ENCODE data around the gene SARS1.
A peak's percentile ranks its signal among the peaks of the same experiment; 100 is the strongest.

Gene SARS1

DNA sequence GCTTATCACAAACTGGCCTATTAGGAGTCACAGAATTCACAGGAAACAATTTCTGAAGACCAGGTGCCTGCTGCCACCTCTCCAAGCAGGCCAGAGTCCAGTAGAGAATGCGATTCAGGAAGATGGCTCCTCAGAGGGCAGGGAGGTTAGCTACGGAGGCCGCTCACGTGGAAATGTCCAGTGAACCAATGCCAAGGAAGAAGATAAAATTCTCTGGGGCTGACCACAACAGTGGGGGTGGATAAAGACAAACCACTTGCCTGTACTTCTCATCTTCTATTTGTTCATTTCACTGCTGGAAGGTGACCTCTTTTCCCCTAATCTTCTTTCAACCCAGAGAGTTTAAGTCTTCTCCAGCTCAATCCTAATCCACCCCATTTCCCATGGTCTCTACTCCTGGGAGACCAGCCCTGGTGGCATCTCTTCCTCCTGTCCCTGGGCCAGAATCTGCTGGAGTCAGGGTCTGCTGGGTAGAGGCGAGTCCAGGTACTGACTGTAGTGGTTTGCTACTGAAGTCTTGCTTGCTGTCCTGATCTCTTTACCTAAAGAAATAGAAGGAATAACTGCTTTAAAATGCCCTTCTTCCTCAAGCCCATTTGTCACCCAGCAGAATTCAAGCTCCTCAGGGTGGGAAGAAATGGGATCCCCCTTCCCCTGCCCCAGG lies 66.0 kb downstream of the SARS1 start:
- Histone ChIP-seq H2AFZ (ENCODE audit: low read depth, low read length, severe bottlenecking) (no peak overlapping the region), H4K20me1 (ENCODE audit: low read depth, low read length) (no peaks in the 10 kb centered on the region), H3K9ac (ENCODE audit: low read length) (no peak overlapping the region), H3K4me2 (ENCODE audit: low read depth, low read length, poor library complexity, severe bottlenecking) (no peak overlapping the region), H3F3A (ENCODE audit: insufficient read depth) (no peaks in the 10 kb centered on the region; the same call in 1 of the 2 replicates), H3K27me3 (ENCODE audit: low read length) (no peaks in the 10 kb centered on the region), H3K9me2 (replicated peaks; ENCODE audit: insufficient read depth, low read length) (no peaks in the 10 kb centered on the region), H3K27ac (ENCODE audit: low read depth, low read length) (no peak overlapping the region), H3K36me3 (ENCODE audit: low read length) (no peaks in the 10 kb centered on the region), H3K4me3 (ENCODE audit: insufficient read depth, low read length, poor library complexity, severe bottlenecking) (no peak overlapping the region), H3K79me2 (ENCODE audit: insufficient read depth, low read length) (no peaks in the 10 kb centered on the region), H3K9me3 (ENCODE audit: insufficient read depth, low read length) (no peaks in the 10 kb centered on the region)
- TF ChIP-seq, protein P1, sequence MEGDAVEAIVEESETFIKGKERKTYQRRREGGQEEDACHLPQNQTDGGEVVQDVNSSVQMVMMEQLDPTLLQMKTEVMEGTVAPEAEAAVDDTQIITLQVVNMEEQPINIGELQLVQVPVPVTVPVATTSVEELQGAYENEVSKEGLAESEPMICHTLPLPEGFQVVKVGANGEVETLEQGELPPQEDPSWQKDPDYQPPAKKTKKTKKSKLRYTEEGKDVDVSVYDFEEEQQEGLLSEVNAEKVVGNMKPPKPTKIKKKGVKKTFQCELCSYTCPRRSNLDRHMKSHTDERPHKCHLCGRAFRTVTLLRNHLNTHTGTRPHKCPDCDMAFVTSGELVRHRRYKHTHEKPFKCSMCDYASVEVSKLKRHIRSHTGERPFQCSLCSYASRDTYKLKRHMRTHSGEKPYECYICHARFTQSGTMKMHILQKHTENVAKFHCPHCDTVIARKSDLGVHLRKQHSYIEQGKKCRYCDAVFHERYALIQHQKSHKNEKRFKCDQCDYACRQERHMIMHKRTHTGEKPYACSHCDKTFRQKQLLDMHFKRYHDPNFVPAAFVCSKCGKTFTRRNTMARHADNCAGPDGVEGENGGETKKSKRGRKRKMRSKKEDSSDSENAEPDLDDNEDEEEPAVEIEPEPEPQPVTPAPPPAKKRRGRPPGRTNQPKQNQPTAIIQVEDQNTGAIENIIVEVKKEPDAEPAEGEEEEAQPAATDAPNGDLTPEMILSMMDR (IDR thresholded peaks at IDR 0.05; ENCODE audit: insufficient read depth, low read length, poor library complexity, severe bottlenecking): no peak
- TF ChIP-seq EZH2phosphoT487 (conservative IDR thresholded peaks at IDR 0.05; ENCODE audit: low read length): no peak

DNA sequence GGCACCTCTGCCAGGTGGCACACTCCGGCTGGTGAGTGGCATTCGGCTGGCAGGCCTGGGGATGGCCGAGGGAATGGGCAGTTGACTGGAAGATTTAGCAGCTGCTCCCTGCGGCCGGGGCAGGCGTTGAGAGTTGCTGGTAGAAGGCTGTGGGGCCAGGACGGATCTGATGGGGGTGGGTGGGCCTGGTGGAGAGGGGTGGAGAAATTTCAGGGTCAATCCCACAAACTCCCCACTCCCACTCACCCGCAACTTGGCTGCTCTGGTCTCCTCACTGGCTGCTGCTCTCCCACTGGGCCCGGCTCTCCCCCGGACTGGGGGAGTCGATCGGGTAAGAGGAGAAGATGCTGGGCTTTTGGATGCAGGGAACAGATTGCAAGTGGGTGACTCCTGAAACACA lies 67.1 kb downstream of the SARS1 start:
- H3K4me2 ChIP-seq (ENCODE audit: low read depth, low read length, poor library complexity, severe bottlenecking): no peak overlapping the region
- no peak overlapping the region for H3K9ac ChIP-seq (ENCODE audit: low read length)
- H3K9me3 ChIP-seq (ENCODE audit: insufficient read depth, low read length): no peaks in the 10 kb centered on the region
- no peaks in the 10 kb centered on the region; the same call in 1 of the 2 replicates for H3F3A ChIP-seq (ENCODE audit: insufficient read depth)
- no peaks in the 10 kb centered on the region for H3K9me2 ChIP-seq (replicated peaks; ENCODE audit: insufficient read depth, low read length)
- H3K36me3 ChIP-seq (ENCODE audit: low read length): no peaks in the 10 kb centered on the region
- H3K79me2 ChIP-seq (ENCODE audit: insufficient read depth, low read length): no peaks in the 10 kb centered on the region
- no peak for TF ChIP-seq EZH2phosphoT487 (conservative IDR thresholded peaks at IDR 0.05; ENCODE audit: low read length)
- TF ChIP-seq, protein P1 (IDR thresholded peaks at IDR 0.05; ENCODE audit: insufficient read depth, low read length, poor library complexity, severe bottlenecking): no peak
- no peaks in the 10 kb centered on the region for H3K27me3 ChIP-seq (ENCODE audit: low read length)
- no peak overlapping the region for H3K4me3 ChIP-seq (ENCODE audit: insufficient read depth, low read length, poor library complexity, severe bottlenecking)
- H2AFZ ChIP-seq (ENCODE audit: low read depth, low read length, severe bottlenecking): no peak overlapping the region
- no peak overlapping the region for H3K27ac ChIP-seq (ENCODE audit: low read depth, low read length)
- no peaks in the 10 kb centered on the region for H4K20me1 ChIP-seq (ENCODE audit: low read depth, low read length)

DNA sequence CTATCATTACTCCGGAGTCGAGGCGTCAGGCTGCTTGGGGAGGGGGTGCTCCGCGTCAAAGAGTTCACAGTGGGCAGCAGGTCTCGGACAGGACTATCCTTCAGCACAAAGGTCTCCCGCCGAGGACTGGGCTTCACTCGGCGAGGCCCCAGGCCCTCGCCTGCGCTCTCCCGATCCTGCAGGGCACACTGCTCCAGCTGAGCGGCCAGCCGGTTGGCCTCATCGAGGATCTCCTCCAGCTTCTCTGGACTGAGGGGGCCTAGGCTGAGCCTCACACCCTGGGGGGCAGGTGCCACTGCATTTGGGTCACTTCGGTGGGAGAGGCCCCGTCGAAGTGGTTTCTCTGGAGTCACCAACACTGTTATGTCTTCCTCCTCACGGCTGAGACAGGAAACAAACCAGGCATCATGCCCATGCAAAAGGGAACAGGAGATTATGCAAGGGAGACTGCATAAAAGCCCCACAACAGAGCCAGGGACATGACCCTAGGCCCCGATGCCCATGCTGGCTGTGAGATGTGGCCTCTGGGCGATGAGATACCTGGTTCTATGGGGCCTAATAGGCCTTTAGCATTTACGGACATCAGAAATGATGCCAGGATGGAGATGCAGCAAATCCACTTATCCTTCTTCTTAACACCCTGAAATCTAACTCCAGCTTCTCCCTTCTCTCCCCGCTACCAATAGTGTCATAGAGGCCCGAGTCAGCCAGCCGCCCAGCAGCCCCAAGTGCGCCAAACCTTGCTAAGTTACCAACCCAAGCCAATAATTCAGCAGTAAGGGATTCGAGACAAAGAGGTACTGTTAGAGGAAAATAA lies 68.2 kb downstream of the SARS1 start:
- Histone ChIP-seq H3K4me2 (ENCODE audit: low read depth, low read length, poor library complexity, severe bottlenecking) (peak overlapping the region; percentile 81), H3K9me2 (replicated peaks; ENCODE audit: insufficient read depth, low read length) (no peaks in the 10 kb centered on the region), H3K36me3 (ENCODE audit: low read length) (no peaks in the 10 kb centered on the region), H4K20me1 (ENCODE audit: low read depth, low read length) (no peaks in the 10 kb centered on the region), H3K79me2 (ENCODE audit: insufficient read depth, low read length) (no peaks in the 10 kb centered on the region), H3K27me3 (ENCODE audit: low read length) (no peaks in the 10 kb centered on the region), H3F3A (ENCODE audit: insufficient read depth) (no peaks in the 10 kb centered on the region; the same call in 1 of the 2 replicates), H3K9ac (ENCODE audit: low read length) (peak overlapping the region; percentile 66), H2AFZ (ENCODE audit: low read depth, low read length, severe bottlenecking) (no peak overlapping the region), H3K4me3 (ENCODE audit: insufficient read depth, low read length, poor library complexity, severe bottlenecking) (peak overlapping the region; percentile 70), H3K27ac (ENCODE audit: low read depth, low read length) (no peak overlapping the region), H3K9me3 (ENCODE audit: insufficient read depth, low read length) (no peaks in the 10 kb centered on the region)
- TF ChIP-seq, protein P1 (IDR thresholded peaks at IDR 0.05; ENCODE audit: insufficient read depth, low read length, poor library complexity, severe bottlenecking): no peak
- TF ChIP-seq EZH2phosphoT487 (conservative IDR thresholded peaks at IDR 0.05; ENCODE audit: low read length): no peak

Measured in SU-DHL-6 (cell line).